RPMI8226 (cell line): Measurements from ENCODE around the gene LRP1.

Experiments
- DNase-seq: peaks from one replicate; pipeline ENCODE4 v3.0.0-alpha.2; 2015

The LRP1 gene

DNA sequence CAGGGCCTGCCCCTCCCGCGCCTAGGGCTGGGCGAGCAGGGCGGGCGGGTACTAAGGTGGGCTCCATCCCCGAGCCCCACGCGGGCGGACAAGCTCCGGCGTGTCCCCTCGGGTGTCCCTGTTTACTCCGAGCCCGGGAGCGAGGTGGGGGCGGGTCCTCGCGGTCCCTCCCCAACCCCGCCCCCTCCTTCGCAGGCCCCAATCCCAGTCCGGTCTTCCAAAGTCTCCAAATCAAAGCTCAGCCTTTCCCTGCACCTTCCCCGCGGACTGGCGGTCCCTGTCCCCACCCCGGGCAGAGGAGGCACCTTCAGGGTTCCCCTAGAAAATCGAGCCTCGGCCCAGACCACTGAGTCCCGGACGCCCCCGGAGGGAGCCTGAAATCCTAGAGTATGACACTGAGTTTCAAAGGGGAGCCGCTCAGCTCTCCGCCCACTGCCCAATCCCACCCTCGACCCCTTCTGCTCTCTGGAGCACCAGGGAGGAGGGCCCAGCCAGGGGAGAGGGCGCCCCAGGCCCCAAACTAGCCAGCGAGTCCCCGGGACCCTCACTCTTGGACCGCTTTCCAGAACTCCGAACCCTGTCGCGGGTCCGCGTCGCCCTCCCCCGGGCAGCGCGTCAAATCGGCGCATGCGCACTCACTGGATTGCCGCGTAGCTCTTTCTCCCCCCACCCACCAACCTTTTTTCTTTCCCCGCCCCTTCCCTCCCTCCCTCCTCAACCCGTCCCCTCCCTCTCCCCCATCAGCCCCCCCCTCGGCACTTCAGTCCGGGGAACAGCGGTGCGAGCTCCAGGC, at the start of gene LRP1:
TSS of gene LRP1 (plus strand) at position 758 of the 793 bp plus-strand sequence. CDS start 482 bp downstream, outside the sequence.
- DNase-seq: peak; percentile 77

DNA sequence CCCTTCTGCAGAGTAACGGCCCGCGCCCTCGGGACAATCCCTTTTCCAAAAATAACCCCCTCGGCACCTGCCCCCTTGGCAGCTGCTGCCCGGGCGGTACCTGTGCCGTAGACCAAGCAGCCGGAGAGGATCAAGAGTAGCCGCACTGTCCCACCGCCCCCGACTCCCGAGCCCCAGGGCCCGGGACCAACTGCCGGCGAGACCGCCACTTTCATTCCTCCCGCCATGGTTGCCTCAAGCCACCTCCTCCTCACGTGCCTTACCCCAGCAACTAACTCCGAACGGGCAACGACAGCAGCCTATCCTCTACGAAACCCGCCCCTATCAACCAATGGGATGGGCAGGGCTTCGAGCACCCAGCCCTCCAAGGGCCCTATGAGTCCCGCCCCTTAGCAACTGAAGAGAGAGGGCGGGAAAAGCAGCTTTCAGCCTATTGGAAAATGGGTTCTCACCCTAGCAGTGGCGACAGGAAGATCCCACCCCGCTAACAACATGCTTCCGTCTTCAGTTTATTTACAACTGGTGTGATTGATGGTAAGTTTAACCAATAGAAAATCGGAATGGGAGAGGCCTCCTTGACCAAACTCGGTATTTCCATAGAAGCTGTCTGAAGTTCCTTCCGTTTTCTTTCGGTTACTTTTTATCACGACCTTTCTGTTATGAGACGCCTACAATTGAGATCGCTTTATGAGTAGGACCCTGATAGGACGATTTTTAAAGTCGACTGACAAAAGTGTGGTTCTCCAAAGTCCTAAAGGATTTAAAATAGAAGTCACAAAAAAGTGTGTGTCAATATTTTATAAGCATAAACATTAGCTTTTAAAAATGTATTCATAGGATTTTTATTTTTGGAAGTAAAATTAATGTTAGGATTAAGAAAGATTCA, 49.5 kb upstream of the LRP1 start, which contains the start of gene NEMP1:
TSS of gene NEMP1 (minus strand) at position 273 of the 886 bp plus-strand sequence. CDS start at position 227, 46 bp downstream.
- peak; percentile 99 for DNase-seq

DNA sequence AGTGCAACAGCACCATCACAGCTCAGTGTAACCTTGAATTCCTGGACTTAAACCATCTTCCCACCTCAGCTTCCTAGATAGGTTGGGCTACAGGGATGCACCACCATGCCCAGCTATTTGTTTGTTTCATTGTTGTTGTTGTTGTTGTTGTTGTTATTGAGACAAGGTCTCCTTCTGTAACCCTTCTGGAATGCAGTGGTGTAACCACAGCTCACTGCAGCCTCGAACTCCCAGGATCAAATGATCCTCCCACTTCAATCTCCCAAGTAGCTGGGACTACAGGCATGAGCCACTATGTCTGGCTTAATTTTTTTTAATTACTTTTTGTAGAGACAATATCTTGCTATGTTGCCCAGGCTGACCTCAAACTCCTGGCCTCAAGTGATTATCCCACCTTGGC, 48.5 kb upstream of the LRP1 start:
- no peak for DNase-seq

DNA sequence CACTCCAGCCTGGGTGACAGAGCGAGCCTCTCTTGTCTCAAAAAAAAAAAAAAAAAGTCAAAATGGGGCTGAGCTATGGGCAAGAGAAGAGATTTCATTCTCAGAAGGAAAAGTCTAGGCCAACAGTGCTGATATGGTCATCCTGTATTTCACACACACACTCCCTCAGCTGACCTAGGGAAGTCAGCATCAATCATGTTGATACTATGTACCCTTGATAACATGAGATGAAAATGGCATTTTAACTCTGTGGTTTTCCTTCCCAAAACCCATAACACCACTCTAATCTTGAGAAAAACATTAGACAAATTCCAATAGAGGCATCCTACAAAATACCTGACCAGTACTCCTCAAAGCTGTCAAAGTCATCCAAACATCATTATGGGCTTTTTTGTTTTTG, 47.4 kb upstream of the LRP1 start:
- DNase-seq: no peak

DNA sequence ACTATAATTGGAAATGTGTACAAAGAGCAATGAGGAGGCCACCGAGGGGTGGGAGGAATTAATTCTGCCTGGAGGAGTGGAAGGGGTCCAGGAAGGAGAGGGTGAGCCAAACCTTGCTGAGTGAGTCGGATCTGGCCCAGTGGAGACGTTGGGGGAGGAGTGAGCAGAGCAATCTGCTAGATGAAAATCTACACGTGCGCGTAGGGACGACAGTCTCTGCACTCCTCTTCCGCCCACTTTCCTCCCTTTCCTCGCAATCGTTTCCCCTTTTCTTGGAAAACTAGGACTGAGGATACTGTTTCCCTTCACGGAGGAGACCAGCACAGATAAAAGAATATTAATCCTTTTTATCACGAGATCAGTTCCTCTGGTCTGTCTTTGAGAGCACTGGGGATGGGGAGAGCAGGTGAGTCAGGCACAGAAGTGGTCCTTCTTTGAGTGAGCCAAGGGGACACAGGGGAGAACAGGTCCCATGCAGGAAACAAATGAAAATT, 42.2 kb upstream of the LRP1 start:
- DNase-seq: no peak

DNA sequence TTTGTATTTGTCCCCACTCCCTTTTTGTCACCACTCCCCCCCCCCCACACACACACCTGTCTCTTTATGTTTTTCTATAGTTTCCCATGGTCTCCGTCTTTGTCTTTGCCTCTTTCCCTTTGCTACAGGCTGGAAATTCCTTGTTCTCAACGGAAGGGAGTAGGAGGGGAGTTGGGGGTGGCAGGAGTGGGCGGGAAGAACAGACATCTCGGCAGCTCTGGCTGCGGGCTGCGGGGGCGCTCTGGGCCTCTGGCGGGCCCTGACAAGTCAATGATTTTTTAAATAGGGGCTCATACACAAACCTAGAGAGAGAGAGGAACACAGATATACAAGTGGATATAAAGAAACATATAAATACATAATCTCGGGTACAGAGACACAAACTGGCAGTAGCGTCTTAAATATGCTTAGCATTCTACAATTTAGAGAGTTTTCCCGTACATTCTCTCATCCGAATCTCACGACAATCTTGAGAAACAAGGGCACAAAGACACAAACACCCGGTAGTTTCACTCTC, 41.7 kb upstream of the LRP1 start:
- DNase-seq: peak; percentile 58

DNA sequence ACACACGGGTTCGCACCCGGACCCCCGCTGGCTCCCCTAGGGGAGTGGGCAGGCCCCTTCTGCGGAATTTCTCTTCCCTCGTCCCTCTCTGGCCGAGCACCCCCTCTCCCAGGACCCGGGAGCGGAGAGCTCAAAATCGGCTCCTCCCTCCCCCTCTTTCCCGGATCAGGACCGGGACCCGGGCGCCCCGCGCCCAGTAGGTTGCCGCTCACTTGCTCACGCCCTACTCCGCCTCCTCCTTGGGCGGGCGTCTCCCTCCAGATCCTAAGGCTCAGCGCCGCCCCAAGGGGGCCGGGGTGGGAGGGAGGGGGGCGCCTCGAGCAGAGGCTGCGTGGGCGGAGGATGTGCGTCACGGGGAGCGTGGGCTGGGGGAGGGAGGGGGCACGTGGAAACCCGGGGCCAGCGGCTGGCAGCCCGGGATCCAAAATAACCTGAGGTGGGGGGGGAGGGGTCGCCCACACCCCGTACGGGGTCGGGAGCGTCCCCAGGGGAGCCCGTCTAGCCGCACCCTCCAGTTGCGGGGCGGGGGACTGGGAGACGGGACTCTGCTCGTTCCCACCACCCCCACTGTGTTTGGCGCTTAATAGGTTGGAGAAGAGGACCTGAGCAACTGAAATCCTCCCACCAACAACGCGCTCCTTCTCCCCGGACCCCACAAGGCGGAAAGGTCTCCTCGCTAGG, 41.1 kb upstream of the LRP1 start:
- DNase-seq: peak; percentile 79

DNA sequence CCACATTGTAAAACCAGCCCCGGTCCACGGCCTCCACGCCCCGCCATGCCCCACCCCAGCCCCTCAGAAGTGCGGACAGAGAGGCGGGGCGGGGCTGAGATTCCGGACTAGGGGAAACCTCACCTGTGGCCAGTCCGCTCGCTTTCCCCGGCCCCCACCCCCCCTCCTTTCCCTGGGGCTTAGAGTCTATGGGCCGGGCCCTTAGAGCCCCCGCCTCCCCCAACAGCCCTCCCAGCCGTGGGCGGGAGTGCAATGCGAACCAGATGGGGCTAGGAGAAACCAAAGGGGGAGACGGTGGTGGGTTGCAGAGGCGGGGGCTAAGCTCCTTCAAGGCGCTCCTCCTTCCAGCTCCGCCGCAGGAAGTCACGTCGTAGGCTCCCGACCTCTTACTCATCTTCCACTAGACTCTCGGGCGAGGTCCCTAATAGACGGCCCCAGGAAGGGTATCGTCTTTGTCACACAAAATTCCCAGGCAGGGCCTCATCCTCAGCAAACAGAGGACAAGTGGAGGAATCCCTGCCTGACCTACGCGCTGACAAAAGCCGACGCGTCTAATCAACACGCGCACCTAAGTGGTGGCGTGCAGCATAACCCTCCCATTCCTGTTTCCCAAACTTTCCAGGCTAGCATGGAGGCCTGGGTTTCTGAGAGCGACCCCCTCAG, 40.5 kb upstream of the LRP1 start:
- peak; percentile 86 for DNase-seq

DNA sequence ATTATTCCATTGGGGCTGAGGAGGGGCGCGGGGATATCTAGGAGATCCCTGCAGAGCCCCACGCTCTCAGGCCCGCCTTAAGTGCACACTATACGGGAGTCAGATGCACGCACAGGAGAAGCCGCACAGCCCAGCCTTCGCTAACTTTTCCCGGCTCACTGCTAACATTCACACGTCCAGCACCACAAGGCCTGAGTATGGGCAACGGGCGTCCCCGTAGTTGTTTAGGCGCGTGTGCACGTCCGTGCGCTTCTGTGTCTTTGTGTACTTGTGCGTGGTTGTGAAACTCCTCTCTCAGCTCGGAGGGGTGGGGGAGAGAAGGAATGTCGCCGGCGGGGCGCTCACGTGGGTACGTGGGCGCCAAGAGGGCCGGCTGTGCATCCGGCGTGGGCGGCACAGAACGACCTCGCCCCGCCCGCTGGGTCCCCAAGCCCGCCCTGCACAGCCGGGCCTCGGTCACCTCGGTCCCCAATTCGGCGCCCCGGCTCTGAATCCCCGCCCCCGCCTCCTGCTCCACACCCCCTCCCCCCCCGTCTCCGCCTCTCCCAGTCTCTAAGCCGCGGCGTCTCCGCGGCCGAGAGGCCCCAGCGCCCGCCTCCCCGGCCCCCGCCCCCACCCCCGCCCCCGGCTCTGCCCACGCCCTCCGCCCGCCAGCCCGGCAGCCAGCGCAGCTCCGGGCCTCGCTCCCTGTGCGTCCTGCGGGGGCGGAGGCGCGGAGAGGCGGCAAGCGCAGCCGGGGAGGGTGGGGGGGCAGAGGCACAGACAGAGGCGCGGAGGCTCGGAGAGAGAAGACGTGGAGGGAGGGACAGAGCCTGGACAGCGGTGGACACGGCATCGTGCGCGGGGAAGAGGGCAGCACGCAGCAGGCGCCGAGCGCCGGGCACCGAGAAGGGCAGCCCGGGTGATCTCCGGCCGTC, 39.7 kb upstream of the LRP1 start, which contains the start of gene NAB2:
TSS of gene NAB2 (plus strand) at position 761 of the 917 bp plus-strand sequence. CDS start 158 bp downstream, outside the sequence.
- DNase-seq: peak; percentile 97

DNA sequence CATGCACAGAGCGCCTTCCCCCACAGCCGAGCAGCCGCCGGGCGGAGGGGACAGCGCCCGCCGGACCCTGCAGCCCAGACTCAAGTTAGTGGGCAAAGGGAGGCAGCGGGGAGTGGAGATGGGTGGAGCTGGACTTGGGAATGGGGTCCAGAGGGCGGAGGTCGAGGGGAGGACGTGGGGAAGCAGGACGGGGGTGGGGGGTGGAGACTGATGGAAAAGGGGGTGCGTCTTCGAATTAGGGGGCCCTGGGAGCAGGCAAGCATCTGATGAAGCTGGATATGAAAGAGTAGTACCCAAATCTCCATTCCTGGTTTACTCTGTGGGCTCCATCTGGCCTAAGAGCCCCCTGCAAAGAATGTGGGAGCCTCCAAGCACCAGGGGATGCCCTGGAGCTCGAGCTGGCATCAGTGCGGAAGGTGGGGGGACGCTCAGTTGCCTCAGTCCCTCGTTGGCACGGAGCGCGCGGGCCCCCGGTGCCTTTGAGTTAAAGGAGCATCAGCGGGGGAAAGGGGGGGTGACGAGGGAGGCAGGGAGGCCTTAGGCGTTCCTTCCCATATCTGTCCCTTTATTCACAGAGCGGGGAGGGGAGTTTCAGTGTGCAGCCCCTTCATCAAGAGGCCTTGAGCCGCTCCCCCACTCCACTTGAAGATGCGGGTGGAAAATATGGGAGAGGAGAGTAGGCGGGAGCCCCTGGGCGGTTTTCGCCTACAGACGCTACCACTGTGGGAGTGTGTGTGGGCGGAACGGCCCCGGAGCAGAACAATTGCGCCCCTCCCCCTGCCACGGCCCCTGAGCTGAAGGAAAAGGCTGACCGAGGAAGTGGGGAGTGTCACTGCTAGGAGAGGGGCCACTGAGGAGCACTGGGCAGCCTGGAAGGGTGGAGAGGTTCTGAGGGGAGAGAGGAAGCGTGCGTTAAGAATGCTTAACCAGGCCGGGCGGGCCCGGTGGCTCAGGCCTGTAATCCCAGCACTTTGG, 38.7 kb upstream of the LRP1 start:
- DNase-seq: no peak

DNA sequence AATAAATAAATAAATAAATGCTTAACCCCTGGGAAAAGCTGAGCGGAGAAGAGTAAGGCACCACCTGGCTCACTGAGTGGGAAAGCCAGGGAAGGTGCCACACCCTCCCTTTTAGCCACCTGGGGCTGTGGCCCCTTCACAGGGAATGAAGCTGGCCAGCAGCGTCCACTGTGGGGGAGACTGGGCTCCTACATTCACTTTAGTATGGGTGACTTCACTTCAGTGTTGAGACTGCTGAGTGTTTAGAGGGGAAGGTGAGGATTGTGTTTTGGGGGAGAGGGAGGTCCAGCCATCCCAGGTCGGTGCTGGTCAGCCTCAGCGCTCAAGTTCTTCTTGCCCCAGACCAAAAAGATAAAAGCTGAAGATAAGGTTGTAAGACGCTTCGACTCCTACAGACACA, 37.8 kb upstream of the LRP1 start:
- DNase-seq: no peak

DNA sequence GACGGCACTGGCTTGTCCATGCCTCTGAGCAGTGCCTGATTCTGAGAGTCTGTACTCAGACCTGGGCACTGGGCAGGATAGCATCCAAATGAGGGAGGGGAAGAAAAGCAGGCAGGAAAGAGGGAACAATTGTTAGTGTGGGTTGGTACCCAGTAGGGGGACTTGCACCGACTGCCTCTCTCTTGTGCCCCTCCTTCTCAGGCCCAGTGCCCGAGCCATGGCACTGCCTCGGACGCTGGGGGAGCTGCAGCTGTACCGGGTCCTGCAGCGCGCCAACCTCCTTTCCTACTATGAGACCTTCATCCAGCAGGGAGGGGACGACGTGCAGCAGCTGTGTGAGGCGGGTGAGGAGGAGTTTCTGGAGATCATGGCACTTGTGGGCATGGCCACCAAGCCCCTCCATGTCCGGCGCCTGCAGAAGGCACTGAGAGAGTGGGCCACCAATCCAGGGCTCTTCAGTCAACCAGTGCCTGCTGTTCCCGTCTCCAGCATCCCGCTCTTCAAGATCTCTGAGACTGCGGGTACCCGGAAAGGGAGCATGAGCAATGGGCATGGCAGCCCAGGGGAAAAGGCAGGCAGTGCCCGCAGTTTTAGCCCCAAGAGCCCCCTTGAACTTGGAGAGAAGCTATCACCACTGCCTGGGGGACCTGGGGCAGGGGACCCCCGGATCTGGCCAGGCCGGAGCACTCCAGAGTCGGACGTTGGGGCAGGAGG, 37.2 kb upstream of the LRP1 start:
- DNase-seq: no peak

DNA sequence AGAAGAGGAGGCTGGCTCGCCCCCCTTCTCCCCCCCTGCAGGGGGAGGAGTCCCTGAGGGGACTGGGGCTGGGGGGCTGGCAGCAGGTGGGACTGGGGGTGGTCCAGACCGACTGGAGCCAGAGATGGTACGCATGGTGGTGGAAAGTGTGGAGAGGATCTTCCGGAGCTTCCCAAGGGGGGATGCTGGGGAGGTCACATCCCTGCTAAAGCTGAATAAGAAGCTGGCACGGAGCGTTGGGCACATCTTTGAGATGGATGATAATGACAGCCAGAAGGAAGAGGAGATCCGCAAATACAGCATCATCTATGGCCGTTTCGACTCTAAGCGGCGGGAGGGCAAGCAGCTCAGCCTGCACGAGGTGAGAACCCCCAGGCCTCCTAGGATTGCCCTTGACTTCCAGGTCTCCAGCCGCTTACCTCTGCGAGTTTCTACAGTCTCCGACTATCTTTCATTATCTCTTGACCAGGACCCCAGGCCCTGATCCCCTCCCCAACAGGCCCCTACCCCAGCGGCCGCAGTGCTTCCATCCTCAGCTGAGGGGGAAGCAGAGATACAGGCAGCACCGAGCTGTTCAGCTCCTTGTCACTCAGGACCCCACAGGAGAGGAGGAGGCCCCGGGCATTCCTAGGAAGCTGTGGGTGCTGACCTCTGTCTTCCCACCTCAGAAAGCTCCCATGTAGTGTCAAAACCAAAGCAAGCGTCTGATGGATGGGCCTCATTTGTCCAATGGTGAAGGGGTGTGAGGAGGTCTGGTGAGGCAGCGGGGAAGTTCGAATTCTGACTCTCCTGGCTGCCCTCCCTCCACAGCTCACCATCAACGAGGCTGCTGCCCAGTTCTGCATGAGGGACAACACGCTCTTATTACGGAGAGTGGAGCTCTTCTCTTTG, 36.4 kb upstream of the LRP1 start:
- DNase-seq: no peak

DNA sequence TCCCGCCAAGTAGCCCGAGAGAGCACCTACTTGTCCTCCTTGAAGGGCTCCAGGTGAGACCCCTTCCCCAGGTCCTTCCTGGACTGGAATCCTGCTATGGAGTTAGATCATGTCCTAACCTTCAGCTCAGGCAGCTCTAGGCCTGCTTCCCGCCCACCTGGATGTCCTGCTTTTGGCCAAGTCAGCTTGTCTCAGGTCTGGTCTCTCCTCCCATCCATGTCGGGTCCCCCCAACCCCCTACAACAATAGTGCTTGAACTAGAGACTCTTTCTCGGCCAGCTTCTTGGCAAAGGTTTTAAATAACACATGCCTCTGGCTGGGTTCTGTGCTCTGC, 35.8 kb upstream of the LRP1 start:
- no peak for DNase-seq

DNA sequence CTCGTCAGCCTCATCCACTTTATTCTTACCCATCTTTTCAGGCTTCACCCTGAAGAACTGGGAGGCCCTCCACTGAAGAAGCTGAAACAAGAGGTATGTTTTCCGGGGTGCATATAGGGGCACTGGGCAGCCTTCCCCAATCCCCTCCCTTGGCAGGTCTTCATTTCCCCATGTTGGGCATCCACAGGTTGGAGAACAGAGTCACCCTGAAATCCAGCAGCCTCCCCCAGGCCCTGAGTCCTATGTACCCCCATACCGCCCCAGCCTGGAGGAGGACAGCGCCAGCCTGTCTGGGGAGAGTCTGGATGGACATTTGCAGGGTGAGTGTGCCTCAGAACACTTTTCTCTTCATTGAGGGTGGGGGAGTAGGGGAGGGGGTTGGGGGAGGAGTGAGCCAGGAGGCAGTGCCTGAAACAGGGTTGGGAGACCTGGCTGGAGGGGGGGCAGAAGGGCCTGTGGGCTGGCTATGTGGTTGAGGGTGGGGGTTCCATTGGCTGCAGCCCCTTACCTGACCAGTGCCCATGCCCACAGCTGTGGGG, 35.3 kb upstream of the LRP1 start:
- no peak for DNase-seq

DNA sequence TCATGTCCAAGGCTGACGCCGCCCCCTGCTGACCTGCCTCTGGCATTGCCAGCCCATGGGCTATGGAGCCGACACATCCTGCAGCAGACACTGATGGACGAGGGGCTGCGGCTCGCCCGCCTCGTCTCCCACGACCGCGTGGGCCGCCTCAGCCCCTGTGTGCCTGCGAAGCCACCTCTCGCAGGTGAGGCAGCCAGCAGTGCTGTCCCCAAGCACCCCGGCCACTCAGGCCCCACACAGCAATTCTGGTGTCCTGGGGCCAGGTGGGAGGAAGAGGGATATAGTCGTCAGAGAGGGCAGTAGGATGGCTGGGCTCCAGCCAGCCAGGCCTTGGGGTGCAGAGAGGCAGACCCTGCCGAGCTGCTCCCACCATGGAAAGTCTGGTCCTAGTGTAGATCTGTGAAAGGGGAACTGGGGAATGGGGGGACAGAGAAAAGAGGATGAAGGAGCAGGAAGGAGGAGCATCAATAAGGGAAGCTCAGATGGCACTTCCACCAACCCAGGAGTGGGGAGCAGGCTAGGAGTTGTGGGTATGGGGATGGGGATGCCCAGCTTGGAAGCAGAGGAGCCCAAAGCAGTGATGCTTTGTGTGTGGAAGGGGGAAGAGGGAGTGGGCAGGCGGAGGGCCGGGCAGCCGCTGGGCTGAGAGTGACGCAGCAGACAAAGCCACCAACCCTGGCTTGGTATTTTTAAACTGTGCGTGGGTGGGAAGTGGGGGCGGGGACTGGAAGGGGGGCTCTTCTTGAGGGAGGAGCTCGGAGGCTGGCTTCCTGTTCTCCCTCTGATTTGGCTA, 34.7 kb upstream of the LRP1 start:
- DNase-seq: peak; percentile 57
